SJSA1 (cell line): ENCODE measurements around the gene PSMB11. TPM values are rescaled to one million over a fixed set of nuclear protein-coding genes. Genes with fewer than 3 reads are reported as not detected.

ENCODE experiments used
- DNase-seq, 2 experiments: peaks; one replicate each; pipeline ENCODE4 v3.0.0-alpha.2; 2015 to 2020; ENCODE audit warnings: low spot score in 2 of 2, low read depth in 1 of 2
- H3K27ac ChIP-seq: fragments of 250-450 bp; sonication (Bioruptor Pico); 2 replicates; pipeline ENCODE4 v1.5.1; 2020; ENCODE audit warnings: mild to moderate bottlenecking, moderate library complexity
- H3K27me3 ChIP-seq: fragments of 250-450 bp; sonication (Bioruptor Pico); replicated peaks from 2 replicates; pipeline ENCODE4 v1.5.1; 2020; ENCODE audit warnings: mild to moderate bottlenecking, moderate library complexity
- H3K36me3 ChIP-seq: fragments of 250-450 bp; sonication (Bioruptor Pico); 2 replicates; pipeline ENCODE4 v1.5.1; 2020; ENCODE audit warnings: mild to moderate bottlenecking
- H3K4me1 ChIP-seq: fragments of 250-450 bp; sonication (Bioruptor Pico); replicated peaks from 2 replicates; pipeline ENCODE4 v1.6.1; 2021; ENCODE audit warnings: mild to moderate bottlenecking
- H3K4me3 ChIP-seq: fragments of 250-450 bp; sonication (Bioruptor Pico); 2 replicates; pipeline ENCODE4 v1.5.1; 2020; ENCODE audit warnings: mild to moderate bottlenecking
- H3K9me3 ChIP-seq: fragments of 250-450 bp; sonication (Bioruptor Pico); replicated peaks from 2 replicates; pipeline ENCODE4 v1.5.1; 2020; ENCODE audit warnings: mild to moderate bottlenecking
- total RNA-seq: library from RNA; depleted of rRNA; stranded (reverse); fragments of >200 nt; shearing (Covaris generic); gene quantifications from 2 replicates; pipeline ENCODE4 v1.2.3, GENCODE V29; 2014

PSMB11 gene
- total RNA-seq, 1 experiment from 2014 or later, result not detected

DNA sequence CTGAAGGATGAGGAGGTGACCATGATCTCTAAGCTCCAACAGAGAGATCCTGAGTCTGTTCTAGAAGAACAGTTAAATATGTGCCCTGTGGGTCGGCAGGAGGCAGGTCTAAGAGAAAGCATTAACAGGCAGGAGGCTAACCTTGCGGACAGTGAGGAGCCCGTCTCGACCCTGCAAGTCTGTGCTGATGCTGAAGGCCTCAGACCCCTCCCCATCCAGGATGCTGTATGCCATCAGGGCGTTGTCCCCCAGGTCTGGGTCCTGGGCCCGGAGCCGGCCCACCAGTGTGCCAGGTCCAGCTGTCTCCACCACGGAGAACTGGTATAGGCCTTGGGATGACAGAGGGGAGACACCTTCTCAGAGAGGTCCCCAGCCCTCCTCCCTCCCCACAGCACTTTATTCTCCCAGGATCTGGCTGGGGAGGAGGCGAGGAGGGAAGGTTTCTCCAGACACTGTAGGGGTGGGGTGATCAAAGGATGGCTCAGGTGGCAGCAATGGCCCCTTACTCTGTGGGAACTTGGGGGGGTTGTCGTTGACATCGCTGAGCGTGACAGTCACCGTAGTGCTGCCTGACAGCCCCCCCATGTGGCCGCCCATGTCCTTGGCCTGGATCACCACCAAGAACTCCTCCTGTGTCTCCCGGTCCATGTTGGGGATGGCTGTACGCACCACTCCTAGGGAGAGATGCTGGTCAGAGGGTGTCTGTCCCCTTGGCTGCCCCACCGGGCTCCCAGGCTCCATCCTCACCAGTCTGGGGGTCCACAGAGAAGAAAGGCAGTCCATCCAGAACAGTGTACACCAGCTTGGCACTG lies 12.2 kb downstream of the PSMB11 start:
- H3K36me3 ChIP-seq, result peaks cover 17% of the 10 kb centered on the region
- H3K4me1 ChIP-seq, result peaks cover 24% of the 10 kb centered on the region
- peak in 1 of 2 experiments; percentile 41 for DNase-seq
- no peaks in the 10 kb centered on the region for H3K9me3 ChIP-seq
- H3K27me3 ChIP-seq, result no peaks in the 10 kb centered on the region
- H3K4me3 ChIP-seq, result no peak overlapping the region
- no peak overlapping the region for H3K27ac ChIP-seq

DNA sequence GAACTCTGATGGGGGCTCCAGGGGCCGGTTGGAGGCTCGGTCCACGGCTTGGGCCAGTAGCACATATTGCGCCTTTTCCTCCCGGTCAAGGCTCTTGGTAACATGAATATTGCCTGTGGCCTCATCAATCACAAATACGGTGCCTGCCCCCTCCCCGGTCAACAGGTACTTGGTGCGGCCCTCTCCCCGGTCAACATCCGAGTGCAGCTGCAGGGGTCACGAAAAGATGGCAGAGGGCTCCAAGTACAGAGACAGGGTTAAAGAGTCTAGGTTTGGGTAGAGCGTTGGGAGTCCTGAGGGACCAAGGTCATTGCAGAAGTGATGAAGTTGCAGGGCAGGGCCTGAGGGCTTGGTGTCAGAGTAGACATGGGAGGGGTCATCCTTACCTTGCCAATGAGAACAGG lies 13.1 kb downstream of the PSMB11 start:
- no peak for DNase-seq
- peaks cover 24% of the 10 kb centered on the region for H3K4me1 ChIP-seq
- no peaks in the 10 kb centered on the region for H3K27me3 ChIP-seq
- H3K9me3 ChIP-seq, result no peaks in the 10 kb centered on the region
- H3K36me3 ChIP-seq, result peaks cover 21% of the 10 kb centered on the region
- H3K4me3 ChIP-seq, result no peak overlapping the region
- H3K27ac ChIP-seq, result no peak overlapping the region

- no peak overlapping the region for H3K27ac ChIP-seq
- DNase-seq, result no peak
- peaks cover 26% of the 10 kb centered on the region for H3K36me3 ChIP-seq
- no peaks in the 10 kb centered on the region for H3K27me3 ChIP-seq
- peaks cover 24% of the 10 kb centered on the region for H3K4me1 ChIP-seq
- no peak overlapping the region for H3K4me3 ChIP-seq
- no peaks in the 10 kb centered on the region for H3K9me3 ChIP-seq
These were observed 13.7 kb downstream of the PSMB11 start for GRCh38 chr14:23055621-23056144.

DNA sequence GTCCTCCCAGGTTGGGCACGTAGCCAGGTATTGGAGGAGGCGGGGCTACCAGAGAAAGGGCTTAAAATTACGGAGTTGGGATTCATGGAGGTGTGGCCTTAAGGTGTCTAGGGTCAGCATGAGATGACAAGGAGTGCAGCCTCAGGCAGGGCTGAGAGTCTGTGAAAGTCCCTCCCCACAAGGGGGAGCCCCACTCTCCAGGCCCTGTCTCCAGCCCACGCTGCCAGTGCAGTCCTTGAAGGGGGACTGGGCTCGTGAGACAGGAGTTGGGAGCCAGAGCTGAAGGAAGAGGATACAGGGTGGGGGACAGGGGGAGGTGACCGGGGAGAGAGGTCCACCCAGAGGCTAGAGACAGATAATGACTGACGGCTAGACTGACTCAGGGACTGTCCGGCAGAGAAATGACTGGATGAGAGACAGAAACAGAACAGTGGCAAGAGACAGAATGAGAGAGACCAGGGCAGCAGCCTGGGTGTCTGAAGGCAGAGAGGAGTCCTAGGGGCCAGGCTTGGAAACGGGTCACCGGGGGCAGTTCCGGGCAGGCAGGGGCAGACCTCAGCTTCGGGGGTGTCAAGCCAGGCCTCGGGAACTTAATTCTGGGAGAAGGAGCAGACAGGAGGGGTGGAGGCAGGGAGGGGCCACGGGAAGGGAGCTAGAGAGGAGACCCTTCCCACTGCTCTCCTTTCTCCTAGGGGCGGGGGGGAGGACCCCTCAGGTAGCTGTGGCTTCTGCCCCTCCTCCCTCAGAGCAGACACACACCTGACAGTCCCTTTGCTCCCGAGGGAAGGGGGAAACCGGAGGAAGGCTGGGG lies 14.3 kb downstream of the PSMB11 start:
- Histone ChIP-seq H3K36me3 (peaks cover 33% of the 10 kb centered on the region), H3K4me3 (peak overlapping the region; percentile 61), H3K27me3 (no peaks in the 10 kb centered on the region), H3K27ac (no peak overlapping the region), H3K9me3 (no peaks in the 10 kb centered on the region), H3K4me1 (peaks cover 24% of the 10 kb centered on the region)
- peak; percentile 79 to 81 for DNase-seq

GRCh38 chr14:23056956-23057756 lies 15.1 kb downstream of the PSMB11 start, which contains the start of gene CDH24:
Gene CDH24, minus strand, starts transcription at chr14:23057520. Its CDS starts 1,787 bp downstream, at chr14:23055733.
- H3K27ac ChIP-seq, result peak within 1 kb of the TSS; percentile 26; the same call in 1 of the 2 replicates
- no peaks in the 10 kb centered on the region for H3K9me3 ChIP-seq
- H3K4me1 ChIP-seq, result peaks cover 32% of the 10 kb centered on the region
- H3K36me3 ChIP-seq, result peaks cover 41% of the 10 kb centered on the region
- peak; percentile 65 to 78 for DNase-seq
- H3K27me3 ChIP-seq, result no peaks in the 10 kb centered on the region
- peak within 1 kb of the TSS; percentile 61 for H3K4me3 ChIP-seq

DNA sequence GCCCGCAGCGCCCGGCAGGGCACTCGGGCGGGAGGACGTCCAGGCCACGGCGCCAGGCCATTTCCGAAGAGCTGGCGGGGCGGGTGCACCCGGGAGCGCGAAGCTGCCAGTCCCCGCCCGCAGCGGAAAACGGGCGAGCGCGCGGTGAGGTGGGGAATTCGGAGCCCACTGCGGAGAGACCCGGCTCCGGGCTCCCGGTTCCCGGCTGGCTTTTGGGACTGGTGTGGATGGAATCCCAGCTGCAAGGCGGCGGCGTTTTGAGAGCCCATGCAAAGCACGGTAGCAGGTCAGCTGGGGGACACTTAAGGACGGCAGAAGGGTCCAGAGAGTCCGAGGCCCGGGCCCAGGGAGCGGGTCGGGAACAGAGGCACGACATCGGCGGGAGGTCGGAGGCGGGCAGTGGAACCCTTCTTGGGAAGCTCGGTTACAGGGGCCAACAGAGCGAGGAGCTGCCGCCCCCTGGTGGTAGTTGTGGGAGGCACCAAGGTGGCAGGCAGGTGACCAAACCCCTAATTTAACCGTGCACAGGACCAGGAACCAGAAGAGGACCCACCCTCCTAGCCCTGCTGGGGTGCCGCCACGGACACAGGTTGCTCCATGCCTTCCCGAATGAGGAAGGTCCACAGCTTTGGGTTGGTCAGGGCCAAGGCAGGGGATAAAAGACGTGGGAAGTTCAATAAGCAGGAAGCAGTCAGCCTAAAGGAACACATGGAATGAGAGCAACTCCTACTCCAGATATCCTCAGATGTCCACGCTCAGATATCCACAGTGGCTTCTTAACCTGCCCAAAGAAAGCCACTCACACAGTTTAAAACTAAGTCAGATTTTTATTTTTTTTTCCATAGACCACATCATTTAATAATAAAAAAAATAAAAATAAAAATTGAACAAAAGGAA lies 16.0 kb downstream of the PSMB11 start:
- Histone ChIP-seq H3K27me3 (no peaks in the 10 kb centered on the region), H3K36me3 (peaks cover 50% of the 10 kb centered on the region), H3K27ac (peak overlapping the region; percentile 26; the same call in 1 of the 2 replicates), H3K4me1 (peaks cover 40% of the 10 kb centered on the region), H3K4me3 (peak overlapping the region; percentile 61), H3K9me3 (no peaks in the 10 kb centered on the region)
- peak; percentile 83 to 91 for DNase-seq

GRCh38 chr14:23058654-23059504 lies 16.9 kb downstream of the PSMB11 start:
- H3K27me3 ChIP-seq, result no peaks in the 10 kb centered on the region
- DNase-seq, result no peak

GRCh38 chr14:23060536-23061260 lies 18.7 kb downstream of the PSMB11 start:
- no peak for DNase-seq
- Histone ChIP-seq H3K27ac (no peak overlapping the region), H3K36me3 (peaks cover 76% of the 10 kb centered on the region), H3K27me3 (no peaks in the 10 kb centered on the region), H3K4me1 (peaks cover 41% of the 10 kb centered on the region), H3K9me3 (no peaks in the 10 kb centered on the region), H3K4me3 (no peak overlapping the region)

More at GRCh38 chr14:23058654-23059504, 16.9 kb downstream of the PSMB11 start:
- H3K27ac ChIP-seq, result no peak overlapping the region
- H3K4me1 ChIP-seq, result peaks cover 43% of the 10 kb centered on the region
- peaks cover 58% of the 10 kb centered on the region for H3K36me3 ChIP-seq
- H3K4me3 ChIP-seq, result no peak overlapping the region
- H3K9me3 ChIP-seq, result no peaks in the 10 kb centered on the region

DNA sequence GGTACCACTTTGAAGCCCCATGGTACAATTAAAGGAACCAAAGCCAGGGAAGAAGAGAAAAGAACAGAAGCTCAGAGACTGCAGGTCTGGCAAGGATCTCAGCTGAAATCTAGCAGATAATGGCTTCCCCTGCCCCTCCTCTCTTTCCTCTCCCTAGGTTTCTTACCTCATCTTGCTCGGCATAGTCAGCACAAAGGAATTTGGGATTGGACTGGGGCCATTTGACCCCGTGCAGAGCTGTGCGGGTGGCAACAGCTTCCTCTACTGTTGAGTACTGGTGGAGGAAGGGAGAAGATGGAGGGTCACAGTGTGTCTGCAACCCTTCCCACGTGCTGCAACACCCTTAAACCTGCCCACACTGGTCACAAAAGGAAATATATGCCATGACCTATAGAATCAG lies 20.0 kb downstream of the PSMB11 start:
- H3K27me3 ChIP-seq, result no peaks in the 10 kb centered on the region
- H3K9me3 ChIP-seq, result no peaks in the 10 kb centered on the region
- H3K4me1 ChIP-seq, result peaks cover 28% of the 10 kb centered on the region
- peak overlapping the region; percentile 77 for H3K27ac ChIP-seq
- peak; percentile 91 to 95 for DNase-seq
- H3K36me3 ChIP-seq, result peaks cover 88% of the 10 kb centered on the region
- no peak overlapping the region for H3K4me3 ChIP-seq

DNA sequence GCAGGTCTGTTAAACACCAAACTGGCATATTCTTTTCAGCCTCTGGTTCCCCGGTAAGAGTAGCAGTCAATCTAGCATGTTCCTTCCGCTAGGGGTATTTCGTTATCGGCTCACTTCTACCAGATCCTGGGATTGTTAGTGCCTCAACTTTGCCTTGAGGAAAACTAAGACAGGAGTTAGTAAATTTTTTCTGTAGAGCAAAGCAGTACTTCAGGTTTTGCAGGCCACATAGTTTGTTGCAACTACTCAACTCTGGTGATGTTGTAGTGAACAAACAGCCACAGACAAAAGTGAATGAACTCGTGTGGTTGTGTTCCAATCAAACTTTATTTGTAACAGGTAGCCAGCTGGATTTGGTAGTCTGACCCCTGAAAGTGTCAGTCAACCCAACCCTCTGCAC lies 21.6 kb downstream of the PSMB11 start:
- H3K36me3 ChIP-seq, result peaks cover 93% of the 10 kb centered on the region

DNA sequence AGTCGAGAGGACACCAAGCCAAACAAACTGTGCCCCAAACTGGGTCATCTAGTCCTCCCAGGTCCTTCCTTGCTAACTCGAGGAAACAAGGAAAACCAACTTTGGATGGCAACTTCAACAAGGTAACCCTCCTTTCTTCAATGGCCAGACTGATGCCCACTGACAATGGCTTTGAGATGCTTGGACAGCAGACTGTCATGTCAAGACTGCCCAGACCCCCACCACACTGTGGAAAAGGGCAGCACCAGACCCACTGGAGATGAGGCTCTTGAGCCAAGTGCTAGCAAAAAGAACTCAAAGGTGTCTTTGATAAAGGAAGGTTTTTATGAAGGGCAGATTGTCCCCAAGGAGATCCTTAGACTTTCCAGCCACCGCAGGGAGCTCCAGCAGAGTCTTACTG lies 24.4 kb downstream of the PSMB11 start:
- H3K27me3 ChIP-seq, result no peaks in the 10 kb centered on the region
- no peaks in the 10 kb centered on the region for H3K9me3 ChIP-seq
- H3K36me3 ChIP-seq, result peaks cover 91% of the 10 kb centered on the region
- H3K27ac ChIP-seq, result no peak overlapping the region
- DNase-seq, result no peak
- no peak overlapping the region for H3K4me3 ChIP-seq
- H3K4me1 ChIP-seq, result peaks cover 26% of the 10 kb centered on the region

More for the DNA sequence above, 21.6 kb downstream of the PSMB11 start:
- Histone ChIP-seq H3K27me3 (no peaks in the 10 kb centered on the region), H3K4me3 (no peak overlapping the region), H3K27ac (no peak overlapping the region), H3K9me3 (no peaks in the 10 kb centered on the region), H3K4me1 (peaks cover 19% of the 10 kb centered on the region)
- DNase-seq, result no peak
